Breast epithelium (tissue), 4 donors: ENCODE results near the gene TBL1XR1. TPM values are rescaled to one million over a fixed set of nuclear protein-coding genes. Genes with fewer than 3 reads are reported as not detected.

Experiments
- DNase-seq, 2 donors: peaks; one replicate each; pipeline ENCODE4 v3.0.0-alpha.2; 2019; ENCODE audit warnings: low spot score in 2 of 2
- H3K27ac ChIP-seq, 2 donors: fragments of 200-600 bp; sonication (generic) in 1 of 2; one replicate each; pipeline ENCODE4 v1.5.1; 2016 to 2019; ENCODE audit warnings: mild to moderate bottlenecking in 1 of 2
- H3K27me3 ChIP-seq, 2 donors: fragments of 200-600 bp; sonication (generic) in 1 of 2; one replicate each; pipeline versions ENCODE4 v1.5.1 to v1.6.0; 2017 to 2019; ENCODE audit warnings: control low read depth in 1 of 2, mild to moderate bottlenecking in 1 of 2
- H3K36me3 ChIP-seq: fragments of 200-600 bp; one replicate; pipeline ENCODE4 v1.5.1; 2019
- H3K4me1 ChIP-seq, 2 donors: fragments of 200-600 bp; sonication (generic); one replicate each; pipeline ENCODE4 v1.5.1; 2016 to 2019; ENCODE audit warnings: control low read depth in 1 of 2
- H3K4me3 ChIP-seq, 3 donors: fragments of 200-600 bp; sonication (generic); 1 replicate in 2 of 3; 2 replicates in 1 of 3; pipeline ENCODE4 v1.5.1; 2016 to 2019; ENCODE audit warnings: mild to moderate bottlenecking in 3 of 3, moderate library complexity in 2 of 3
- H3K9me3 ChIP-seq, 2 donors: fragments of 200-600 bp; sonication (generic) in 1 of 2; one replicate each; pipeline ENCODE4 v1.5.1; 2016 to 2019; ENCODE audit warnings: control low read depth in 1 of 2
- CTCF ChIP-seq, 3 donors: fragments of 450-650 bp; IDR thresholded peaks; one replicate each; pipeline ENCODE4 v1.5.1; 2016 to 2017; ENCODE audit warnings: antibody characterized with exemption in 3 of 3, mild to moderate bottlenecking in 3 of 3, moderate library complexity in 3 of 3
- POLR2A ChIP-seq: fragments of 450-650 bp; IDR thresholded peaks from one replicate; pipeline ENCODE4 v1.6.1; 2016; ENCODE audit warnings: antibody characterized with exemption, mild to moderate bottlenecking, moderate library complexity
- POLR2AphosphoS5 ChIP-seq, 3 donors: sonication (generic); formaldehyde crosslinking; IDR thresholded peaks; one replicate each; pipeline ENCODE4 v1.6.1; 2017; ENCODE audit warnings: antibody characterized with exemption in 3 of 3
- intact Hi-C: fragments of 100-400 bp; cut with DNase I; formaldehyde crosslinking; loops from one replicate; pipeline ENCODE4 v1.15.1; 2023; ENCODE audit warnings: low total_unique reads
- total RNA-seq, 3 donors: library from RNA; depleted of rRNA; stranded (reverse); fragments of >200 nt; gene quantifications; one replicate each; pipeline ENCODE4 v1.1.0, GENCODE V29; 2016

The TBL1XR1 gene
- total RNA-seq, 3 donors from 2014 or later = 92.8 to 147 (median 111) TPM

GRCh38 chr3:177109688-177110330 lies 87.5 kb downstream of the TBL1XR1 start:
- no peak overlapping the region for H3K27ac ChIP-seq
- H3K27me3 ChIP-seq = no peaks in the 10 kb centered on the region
- peaks cover 0 to 1% of the 10 kb centered on the region in 2 donors for H3K4me1 ChIP-seq
- H3K9me3 ChIP-seq = no peaks in the 10 kb centered on the region
- intact Hi-C loops = no loop called here
- no peaks in the 10 kb centered on the region for H3K36me3 ChIP-seq
- no peak for DNase-seq
- no peak overlapping the region for H3K4me3 ChIP-seq
- TF ChIP-seq POLR2AphosphoS5 (IDR thresholded peaks at IDR 0.05) (no peak), POLR2A (no peak), CTCF (IDR thresholded peaks at IDR 0.05) (no peak)

- TF ChIP-seq CTCF (IDR thresholded peaks at IDR 0.05) = no peak
- TF ChIP-seq POLR2A = no peak
- TF ChIP-seq POLR2AphosphoS5 (IDR thresholded peaks at IDR 0.05) = no peak
- peaks cover 0 to 6% of the 10 kb centered on the region in 2 donors for H3K4me1 ChIP-seq
- no peaks in the 10 kb centered on the region for H3K27me3 ChIP-seq
- no peak for DNase-seq
- no peaks in the 10 kb centered on the region for H3K9me3 ChIP-seq
- H3K4me3 ChIP-seq = no peak overlapping the region
- no peaks in the 10 kb centered on the region for H3K36me3 ChIP-seq
- intact Hi-C loops = no loop called here
- H3K27ac ChIP-seq = no peak overlapping the region
These were observed 88.6 kb downstream of the TBL1XR1 start for GRCh38 chr3:177108648-177109047.

GRCh38 chr3:177107461-177108239 lies 89.6 kb downstream of the TBL1XR1 start:
- Histone ChIP-seq H3K4me1 (peaks cover 0 to 6% of the 10 kb centered on the region in 2 donors), H3K27ac (no peak overlapping the region), H3K4me3 (no peak overlapping the region), H3K27me3 (no peaks in the 10 kb centered on the region), H3K9me3 (no peaks in the 10 kb centered on the region), H3K36me3 (no peaks in the 10 kb centered on the region)
- TF ChIP-seq POLR2A = no peak
- TF ChIP-seq CTCF (IDR thresholded peaks at IDR 0.05) = no peak
- TF ChIP-seq POLR2AphosphoS5 (IDR thresholded peaks at IDR 0.05) = no peak
- no peak for DNase-seq
- intact Hi-C loops = no loop called here

GRCh38 chr3:177106594-177106993 lies 90.7 kb downstream of the TBL1XR1 start:
- Histone ChIP-seq H3K9me3 (no peaks in the 10 kb centered on the region), H3K4me3 (no peak overlapping the region), H3K36me3 (no peaks in the 10 kb centered on the region), H3K4me1 (peaks cover 0 to 6% of the 10 kb centered on the region in 2 donors), H3K27ac (no peak overlapping the region), H3K27me3 (no peaks in the 10 kb centered on the region)
- TF ChIP-seq CTCF (IDR thresholded peaks at IDR 0.05) (no peak), POLR2A (no peak), POLR2AphosphoS5 (IDR thresholded peaks at IDR 0.05) (no peak)
- intact Hi-C loops = no loop called here
- DNase-seq = no peak

GRCh38 chr3:177106184-177106583 lies 91.1 kb downstream of the TBL1XR1 start:
- H3K27ac ChIP-seq = no peak overlapping the region
- no peak overlapping the region for H3K4me3 ChIP-seq
- DNase-seq = no peak
- no peaks in the 10 kb centered on the region for H3K36me3 ChIP-seq
- H3K27me3 ChIP-seq = no peaks in the 10 kb centered on the region
- H3K9me3 ChIP-seq = no peaks in the 10 kb centered on the region
- intact Hi-C loops = no loop called here
- peaks cover 0 to 6% of the 10 kb centered on the region in 2 donors for H3K4me1 ChIP-seq
- TF ChIP-seq POLR2AphosphoS5 (IDR thresholded peaks at IDR 0.05) = no peak
- no peak for TF ChIP-seq POLR2A
- TF ChIP-seq CTCF (IDR thresholded peaks at IDR 0.05) = no peak
